Central memory CD8-positive, alpha-beta T cell (primary cell): Measurements from ENCODE around the gene MAGI1.

ENCODE experiments used
- ATAC-seq: fragments of 150-1000 bp; cut with Tn5 transposase; replicated peaks from 2 replicates; pipeline ENCODE4 v1.10.0; 2022; ENCODE audit warnings: mild to moderate bottlenecking, moderate FRiP score, moderate number of reproducible peaks; ENCODE audit not compliant: poor library complexity, severe bottlenecking; ENCODE audit errors: extremely low read depth
- DNase-seq, 2 donors: peaks; one replicate each; pipeline ENCODE4 v3.0.0; 2021; ENCODE audit warnings: low spot score in 2 of 2
- H3K27ac Mint-ChIP-seq: one replicate; pipeline ENCODE4 v1.8.0; 2022; ENCODE audit warnings: low read depth, mild to moderate bottlenecking, moderate library complexity, mixed read lengths
- H3K27me3 Mint-ChIP-seq: one replicate; pipeline ENCODE4 v1.8.0; 2022; ENCODE audit warnings: mixed read lengths
- H3K36me3 Mint-ChIP-seq: one replicate; pipeline ENCODE4 v1.8.0; 2022; ENCODE audit warnings: mild to moderate bottlenecking, moderate library complexity, mixed read lengths; ENCODE audit not compliant: insufficient read depth
- H3K4me1 Mint-ChIP-seq: one replicate; pipeline ENCODE4 v1.8.0; 2022; ENCODE audit warnings: mixed read lengths
- H3K4me3 Mint-ChIP-seq: one replicate; pipeline ENCODE4 v1.8.0; 2022; ENCODE audit warnings: mild to moderate bottlenecking, moderate library complexity, mixed read lengths
- H3K9me3 Mint-ChIP-seq: one replicate; pipeline ENCODE4 v1.8.0; 2022; ENCODE audit warnings: mixed read lengths

Gene MAGI1

DNA sequence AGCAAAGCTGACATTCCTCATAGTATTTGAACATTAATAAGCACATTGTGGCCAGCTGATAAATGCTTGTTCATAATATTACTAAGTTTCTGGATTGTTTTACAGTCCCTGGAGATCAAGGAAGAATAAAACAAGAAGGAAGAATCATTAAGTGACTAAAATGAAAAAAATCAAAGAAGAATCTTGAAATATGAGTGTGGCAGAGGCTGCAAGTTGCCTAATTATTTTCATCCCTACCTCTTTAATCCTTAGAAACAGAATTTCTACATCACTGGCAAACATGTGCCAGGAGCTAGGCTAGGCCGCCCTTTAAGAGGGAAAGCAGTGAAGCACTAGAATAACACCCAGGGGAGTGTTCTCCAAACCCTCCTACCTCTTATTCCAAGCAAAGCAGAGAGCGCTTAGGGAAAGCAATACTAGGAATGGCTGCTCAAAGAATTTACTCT, 98.9 kb downstream of the MAGI1 start:
- ATAC-seq (no peak), DNase-seq (no peak)
- Mint-ChIP-seq H3K4me3 (no peak overlapping the region), H3K4me1 (no peaks in the 10 kb centered on the region), H3K27ac (no peak overlapping the region), H3K36me3 (no peaks in the 10 kb centered on the region), H3K27me3 (no peaks in the 10 kb centered on the region), H3K9me3 (no peaks in the 10 kb centered on the region)

DNA sequence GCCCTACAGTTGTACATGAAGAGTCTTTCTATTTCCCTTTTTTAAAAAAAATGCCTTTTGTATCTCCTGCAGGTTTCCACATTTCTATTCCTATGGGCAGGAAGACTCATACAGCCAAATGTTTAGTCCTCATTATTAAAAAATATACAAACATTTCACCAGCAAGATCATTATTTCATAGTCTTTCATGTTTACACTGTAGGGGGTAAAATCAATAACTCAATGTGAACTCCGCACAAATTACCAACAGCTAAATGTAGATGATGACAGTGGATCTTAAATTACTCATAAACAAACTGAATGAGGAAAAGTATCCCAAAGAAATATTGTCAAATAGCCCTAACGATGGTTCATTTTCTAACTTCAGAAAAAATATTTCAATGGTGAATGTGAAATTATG, 99.5 kb downstream of the MAGI1 start:
- Mint-ChIP-seq H3K4me1 (no peaks in the 10 kb centered on the region), H3K4me3 (no peak overlapping the region), H3K27ac (no peak overlapping the region), H3K27me3 (no peaks in the 10 kb centered on the region), H3K36me3 (no peaks in the 10 kb centered on the region), H3K9me3 (no peaks in the 10 kb centered on the region)
- ATAC-seq (no peak), DNase-seq (no peak)

DNA sequence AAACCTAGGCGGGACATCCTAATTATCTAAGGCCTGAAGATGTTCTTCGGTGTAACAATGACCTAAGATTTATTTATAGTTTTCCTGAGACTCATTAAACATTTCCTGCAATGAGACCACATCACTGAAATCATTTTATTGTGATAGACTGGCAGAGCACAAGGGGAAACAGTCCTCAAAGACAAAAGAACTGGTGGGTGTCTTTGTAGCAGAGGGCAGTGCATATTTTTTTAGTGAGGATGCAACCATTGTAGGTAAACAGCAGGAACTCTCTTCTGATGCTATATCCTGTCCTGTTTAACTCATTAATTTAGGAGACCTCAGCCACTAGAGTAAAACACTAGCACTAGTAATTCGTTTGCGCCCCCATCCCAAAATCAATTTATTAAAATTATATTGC, 100.0 kb downstream of the MAGI1 start:
- ATAC-seq = no peak
- H3K9me3 Mint-ChIP-seq = no peaks in the 10 kb centered on the region
- H3K27me3 Mint-ChIP-seq = no peaks in the 10 kb centered on the region
- H3K4me3 Mint-ChIP-seq = no peak overlapping the region
- no peak overlapping the region for H3K27ac Mint-ChIP-seq
- H3K36me3 Mint-ChIP-seq = no peaks in the 10 kb centered on the region
- DNase-seq = no peak
- no peaks in the 10 kb centered on the region for H3K4me1 Mint-ChIP-seq

DNA sequence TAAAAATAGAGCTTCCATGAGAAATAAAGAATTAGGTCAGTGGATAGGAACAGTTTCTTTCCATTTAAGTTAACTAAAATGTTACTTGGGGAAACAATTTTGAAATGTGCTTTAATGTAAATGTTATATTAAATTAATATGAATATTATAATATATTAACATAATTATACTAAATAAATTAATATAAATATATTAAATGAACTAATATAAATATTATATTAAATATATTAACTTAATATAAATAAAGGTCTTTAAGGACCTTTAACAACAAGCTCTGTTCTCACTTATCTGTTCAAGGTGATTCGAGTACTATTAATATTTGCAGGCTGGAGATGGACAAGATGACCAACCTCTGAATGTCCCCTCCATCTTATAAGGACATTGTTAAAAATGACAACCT, 100.6 kb downstream of the MAGI1 start:
- Mint-ChIP-seq H3K9me3 (no peaks in the 10 kb centered on the region), H3K27me3 (no peaks in the 10 kb centered on the region), H3K27ac (no peak overlapping the region), H3K36me3 (no peaks in the 10 kb centered on the region), H3K4me3 (no peak overlapping the region), H3K4me1 (no peaks in the 10 kb centered on the region)
- no peak for ATAC-seq
- DNase-seq = no peak

DNA sequence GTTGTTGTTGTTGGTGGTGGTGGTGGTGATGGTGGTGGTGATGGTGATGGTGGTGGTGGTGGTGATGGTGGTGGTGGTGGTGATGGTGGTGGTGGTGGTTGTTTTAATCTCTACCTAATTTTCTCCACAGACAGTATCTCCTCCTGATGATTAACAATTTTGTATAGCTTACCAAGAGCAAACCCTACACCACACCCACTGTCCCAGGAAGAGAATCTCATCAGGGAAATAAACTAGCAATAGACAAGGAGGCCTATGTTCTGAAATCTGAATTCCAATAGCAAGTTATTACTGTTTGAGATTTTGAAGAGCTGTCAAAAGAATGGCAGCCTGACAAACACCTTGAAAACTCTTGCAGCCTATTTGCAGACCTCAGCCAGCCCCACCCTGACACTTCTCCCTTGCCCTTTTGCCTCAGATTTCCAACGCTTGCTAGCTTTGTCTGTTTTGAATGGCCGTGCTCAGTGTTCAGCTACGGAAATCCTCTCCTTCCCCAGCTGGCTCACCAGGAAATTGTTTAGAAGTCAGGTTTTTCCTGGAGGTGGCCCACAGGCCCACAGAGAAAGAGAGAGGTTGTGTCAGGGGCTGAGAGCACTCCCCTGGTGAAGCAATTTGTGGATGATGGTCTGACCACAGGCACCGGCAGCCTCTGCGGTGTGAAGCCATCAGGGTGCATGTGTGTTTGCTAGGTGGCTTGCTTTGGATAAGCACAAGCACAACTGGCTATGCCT, 101.6 kb downstream of the MAGI1 start:
- no peak for ATAC-seq
- H3K4me1 Mint-ChIP-seq = no peaks in the 10 kb centered on the region
- no peaks in the 10 kb centered on the region for H3K27me3 Mint-ChIP-seq
- no peaks in the 10 kb centered on the region for H3K9me3 Mint-ChIP-seq
- H3K4me3 Mint-ChIP-seq = no peak overlapping the region
- no peaks in the 10 kb centered on the region for H3K36me3 Mint-ChIP-seq
- DNase-seq = no peak
- no peak overlapping the region for H3K27ac Mint-ChIP-seq

DNA sequence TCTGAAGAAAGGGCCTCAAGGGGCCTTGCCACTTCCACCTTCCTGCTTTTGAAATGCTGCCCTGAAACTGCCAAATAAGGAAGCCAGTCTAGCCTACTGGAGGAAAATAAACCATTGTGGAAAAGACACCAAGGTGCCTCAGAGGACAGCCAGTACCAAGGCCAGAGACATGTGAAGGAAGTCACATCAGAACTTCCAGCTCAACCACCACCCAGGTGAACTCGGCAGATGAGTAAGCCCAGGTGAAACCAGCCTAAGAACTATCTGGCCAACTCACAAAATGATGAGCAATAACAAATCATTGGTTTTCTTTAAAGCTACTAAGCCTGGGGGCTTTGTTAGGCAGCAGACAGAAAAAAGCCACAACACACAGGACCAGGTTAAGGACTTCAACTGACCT, 103.0 kb downstream of the MAGI1 start:
- Mint-ChIP-seq H3K27me3 (no peaks in the 10 kb centered on the region), H3K4me3 (no peak overlapping the region)
- no peak for ATAC-seq

DNA sequence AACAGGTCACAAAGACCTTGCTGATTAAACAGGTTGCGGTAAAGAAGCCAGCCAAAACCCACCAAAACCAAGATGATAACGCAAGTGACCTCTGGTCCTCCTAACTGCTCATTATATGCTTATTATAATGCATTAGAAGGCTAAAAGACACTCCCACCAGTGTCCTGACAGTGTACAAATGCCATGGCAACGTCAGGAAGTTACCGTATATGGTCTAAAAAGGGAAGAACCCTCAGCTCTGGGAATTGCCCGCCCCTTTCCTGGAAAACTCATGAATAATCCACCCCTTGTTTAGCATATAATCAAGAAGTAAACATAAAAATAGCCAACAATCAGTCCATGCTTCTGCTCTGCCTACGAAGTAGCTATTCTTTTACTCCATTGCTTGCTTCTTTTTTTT, 108.1 kb downstream of the MAGI1 start:
- no peak overlapping the region for H3K4me3 Mint-ChIP-seq
- DNase-seq (no peak), ATAC-seq (no peak)
- no peaks in the 10 kb centered on the region for H3K36me3 Mint-ChIP-seq
- no peak overlapping the region for H3K27ac Mint-ChIP-seq
- no peaks in the 10 kb centered on the region for H3K27me3 Mint-ChIP-seq
- H3K4me1 Mint-ChIP-seq = no peaks in the 10 kb centered on the region
- peaks cover 8% of the 10 kb centered on the region for H3K9me3 Mint-ChIP-seq

More for the DNA sequence above, 103.0 kb downstream of the MAGI1 start:
- DNase-seq = no peak
- no peak overlapping the region for H3K27ac Mint-ChIP-seq
- H3K4me1 Mint-ChIP-seq = no peaks in the 10 kb centered on the region
- no peaks in the 10 kb centered on the region for H3K36me3 Mint-ChIP-seq
- peaks cover 8% of the 10 kb centered on the region for H3K9me3 Mint-ChIP-seq

DNA sequence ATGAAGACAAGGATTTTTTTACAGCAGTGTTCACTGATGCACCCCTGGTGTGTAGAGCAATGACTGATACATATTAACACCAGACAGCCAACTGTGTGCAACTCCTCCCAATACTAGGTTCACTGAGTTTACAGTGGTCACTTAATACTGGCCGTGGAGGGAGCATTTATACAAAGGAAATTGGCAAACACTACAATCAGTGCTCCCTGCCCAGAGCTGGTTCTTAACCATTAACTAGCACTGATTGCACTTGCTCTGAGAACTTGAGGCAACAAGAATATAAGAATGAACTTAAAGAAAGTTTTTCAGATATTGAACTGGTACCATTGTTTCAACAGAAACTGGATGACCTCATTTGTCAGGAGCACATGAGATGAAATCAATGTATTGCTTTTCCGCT, 110.6 kb downstream of the MAGI1 start:
- Mint-ChIP-seq H3K27me3 (no peaks in the 10 kb centered on the region), H3K36me3 (no peaks in the 10 kb centered on the region), H3K27ac (no peak overlapping the region), H3K9me3 (peaks cover 8% of the 10 kb centered on the region), H3K4me1 (no peaks in the 10 kb centered on the region), H3K4me3 (no peak overlapping the region)
- ATAC-seq = no peak
- no peak for DNase-seq

DNA sequence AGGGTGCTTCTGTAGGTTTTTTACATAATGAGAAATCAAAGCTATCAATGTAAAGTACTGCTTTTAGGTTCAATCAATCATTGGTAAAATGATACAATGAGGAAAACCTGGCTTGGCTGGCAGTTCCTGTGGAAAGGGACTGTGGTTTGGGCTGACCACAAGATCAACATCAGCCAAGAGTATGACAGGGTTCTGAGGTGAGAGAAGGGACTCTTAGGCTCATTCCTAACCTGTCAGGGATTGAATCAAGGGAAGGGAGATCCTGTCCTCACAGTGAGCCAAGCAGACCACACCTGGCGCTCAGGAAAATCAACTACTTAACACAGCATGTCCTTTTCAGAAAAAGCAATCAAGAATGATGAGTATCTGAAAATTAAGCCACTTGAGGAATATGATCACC, 111.1 kb downstream of the MAGI1 start:
- Mint-ChIP-seq H3K4me1 (no peaks in the 10 kb centered on the region), H3K36me3 (no peaks in the 10 kb centered on the region), H3K27ac (no peak overlapping the region), H3K9me3 (peaks cover 8% of the 10 kb centered on the region), H3K27me3 (no peaks in the 10 kb centered on the region), H3K4me3 (no peak overlapping the region)
- DNase-seq (no peak), ATAC-seq (no peak)

DNA sequence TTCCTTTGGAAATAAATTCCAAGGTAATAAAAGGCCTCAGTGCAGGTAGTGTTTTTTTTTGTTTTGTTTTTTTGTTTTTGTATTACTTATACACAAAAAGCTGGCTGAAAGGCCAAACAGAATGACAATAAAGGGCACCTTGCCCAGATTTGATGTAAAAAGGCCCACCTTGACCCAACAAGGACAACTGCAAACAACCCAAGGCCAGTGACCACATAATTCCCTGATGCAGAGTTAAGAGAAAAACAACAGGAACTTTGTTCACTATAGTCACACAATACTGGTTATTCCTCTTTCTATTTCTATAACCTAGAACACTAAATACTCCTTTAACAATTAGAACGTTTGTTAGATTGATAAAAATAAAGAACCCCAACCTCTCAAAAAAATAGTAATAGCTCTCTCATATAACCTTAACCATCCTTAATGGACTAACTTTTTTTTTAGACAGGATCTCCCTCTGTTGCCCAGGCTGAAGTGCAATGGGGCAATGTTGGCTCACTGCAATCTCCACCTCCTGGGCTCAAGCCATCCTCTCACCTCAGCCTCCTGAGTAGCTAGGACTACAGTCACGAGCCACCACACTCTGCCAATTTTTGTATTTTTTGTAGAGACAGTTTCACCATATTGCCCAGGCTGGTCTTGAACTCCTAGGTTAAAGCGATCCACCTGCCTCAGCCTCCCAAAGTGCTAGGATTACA, 113.3 kb downstream of the MAGI1 start:
- H3K4me1 Mint-ChIP-seq = no peaks in the 10 kb centered on the region
- no peak overlapping the region for H3K27ac Mint-ChIP-seq
- no peaks in the 10 kb centered on the region for H3K36me3 Mint-ChIP-seq
- no peak for DNase-seq
- no peak for ATAC-seq
- no peak overlapping the region for H3K4me3 Mint-ChIP-seq
- no peaks in the 10 kb centered on the region for H3K9me3 Mint-ChIP-seq
- no peaks in the 10 kb centered on the region for H3K27me3 Mint-ChIP-seq

DNA sequence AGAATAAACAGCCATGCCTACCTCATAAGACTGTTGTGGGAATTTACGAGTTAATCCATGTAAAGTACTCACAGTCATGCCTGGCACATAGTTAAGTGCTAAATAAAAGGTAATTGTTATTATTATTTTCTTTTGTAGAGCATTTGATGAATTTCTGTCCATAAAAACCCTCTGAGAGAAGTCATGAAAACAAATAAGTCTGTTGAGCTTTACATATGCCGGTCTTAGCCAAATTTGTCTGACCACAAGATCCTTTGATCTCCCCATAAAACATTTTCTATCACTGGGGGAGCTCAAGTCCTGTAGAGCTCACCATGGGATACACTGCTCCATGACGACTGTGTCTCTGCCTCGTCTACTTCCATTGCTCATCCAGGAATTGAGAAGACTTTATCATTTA, 114.0 kb downstream of the MAGI1 start:
- Mint-ChIP-seq H3K4me1 (no peaks in the 10 kb centered on the region), H3K27me3 (no peaks in the 10 kb centered on the region), H3K36me3 (no peaks in the 10 kb centered on the region), H3K9me3 (no peaks in the 10 kb centered on the region), H3K4me3 (no peak overlapping the region), H3K27ac (no peak overlapping the region)
- DNase-seq (no peak), ATAC-seq (no peak)

DNA sequence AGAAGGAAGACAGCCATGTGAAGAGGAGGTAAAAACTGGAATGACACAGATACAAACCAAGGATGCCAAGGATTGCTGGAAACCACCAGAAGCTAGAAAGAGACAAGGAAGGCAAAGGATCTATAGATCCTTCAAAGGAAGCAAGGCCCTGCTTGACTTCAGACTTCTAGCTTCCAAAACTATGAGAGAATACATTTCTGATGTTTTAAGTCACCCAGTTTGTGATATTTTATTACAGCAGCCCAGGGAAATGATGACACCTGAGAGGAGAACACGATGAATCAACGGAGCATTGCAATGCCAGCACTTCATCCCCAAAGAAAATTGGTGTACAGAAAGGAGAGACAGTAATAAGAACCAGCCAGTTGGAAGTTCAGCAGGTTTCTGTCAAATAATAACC, 116.3 kb downstream of the MAGI1 start:
- no peak for DNase-seq
- H3K27me3 Mint-ChIP-seq = no peaks in the 10 kb centered on the region
- no peak overlapping the region for H3K4me3 Mint-ChIP-seq
- no peak for ATAC-seq
- no peak overlapping the region for H3K27ac Mint-ChIP-seq
- no peaks in the 10 kb centered on the region for H3K4me1 Mint-ChIP-seq
- H3K36me3 Mint-ChIP-seq = no peaks in the 10 kb centered on the region
- no peaks in the 10 kb centered on the region for H3K9me3 Mint-ChIP-seq

DNA sequence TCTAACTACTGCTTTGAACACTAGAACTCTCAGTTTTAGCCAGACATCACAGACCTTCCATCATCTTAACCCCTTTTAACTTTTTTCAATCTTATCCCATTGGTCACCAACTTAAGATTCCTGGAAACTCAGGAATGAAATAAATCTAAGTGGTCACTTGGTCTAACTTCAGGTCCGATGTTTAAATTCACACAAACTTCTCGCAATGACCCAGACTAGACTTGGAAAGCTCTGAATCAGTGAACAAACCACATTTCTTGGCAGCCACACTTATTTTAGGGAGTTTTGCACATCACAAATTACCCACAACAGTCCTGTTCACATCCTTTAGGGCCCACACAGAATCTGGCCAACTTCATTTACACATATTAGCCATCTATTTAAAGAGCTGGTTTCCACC, 118.9 kb downstream of the MAGI1 start:
- no peaks in the 10 kb centered on the region for H3K4me1 Mint-ChIP-seq
- no peaks in the 10 kb centered on the region for H3K9me3 Mint-ChIP-seq
- no peaks in the 10 kb centered on the region for H3K36me3 Mint-ChIP-seq
- H3K27me3 Mint-ChIP-seq = no peaks in the 10 kb centered on the region
- H3K27ac Mint-ChIP-seq = no peak overlapping the region
- ATAC-seq (no peak), DNase-seq (no peak)
- H3K4me3 Mint-ChIP-seq = no peak overlapping the region
